A549 treated with RU486 at 1 μM for 4 hours (cell line): ENCODE measurements around the gene POFUT1. TPM values are rescaled to one million over a fixed set of nuclear protein-coding genes. Genes with fewer than 3 reads are reported as not detected.

Experiments used
- total RNA-seq: library from RNA; stranded (reverse); fragments of 200-300 nt; extraction: Qiagen RNA extraction; gene quantifications from 5 replicates; pipeline ENCODE4 v1.2.3, GENCODE V29; 2022; ENCODE audit warnings: low read depth

Gene POFUT1
- 37.2 to 44.1 TPM (median 39.1 TPM) in 5 replicates for total RNA-seq

GRCh38 chr20:32207626-32208498, at the start of gene POFUT1, which contains the start of gene PLAGL2:
Gene POFUT1 (plus strand): TSS chr20:32207880. CDS start chr20:32207942, 62 bp downstream.
Gene PLAGL2 (minus strand): TSS chr20:32207743. CDS start chr20:32202178, 5,565 bp downstream.

GRCh38 chr20:32277361-32278198, 69.9 kb downstream of the POFUT1 start, which contains the start of gene KIF3B:
Gene KIF3B (plus strand): TSS chr20:32277651. CDS start chr20:32309778, 32,127 bp downstream.

Other genes with a start within 250 kb of the POFUT1 start
- 0.01 TPM in 1 of 5 replicates, not detected in the others for gene XKR7, start 239.7 kb upstream of the POFUT1 start, total RNA-seq
- 0.47 to 0.67 TPM (median 0.56 TPM) in 5 replicates for gene CCM2L, start 197.4 kb upstream of the POFUT1 start, total RNA-seq
- gene HCK, start 155.6 kb upstream of the POFUT1 start, total RNA-seq, result 0.08 to 0.13 TPM (median 0.10 TPM) in 4 of 5 replicates, not detected in the other
- gene TM9SF4, start 98.2 kb upstream of the POFUT1 start, total RNA-seq, result 32.1 to 38.3 TPM (median 36.5 TPM) in 5 replicates
- 12.1 to 13.5 TPM (median 12.6 TPM) in 5 replicates for gene PLAGL2, start 137 bp upstream of the POFUT1 start, total RNA-seq
- 22.5 to 27.3 TPM (median 25.6 TPM) in 5 replicates for gene KIF3B, start 69.8 kb downstream of the POFUT1 start, total RNA-seq
- gene ASXL1, start 150.5 kb downstream of the POFUT1 start, total RNA-seq, result 29.8 to 33.6 TPM (median 32.2 TPM) in 5 replicates